MM.1S (cell line): Measurements from ENCODE around the gene PDF.

Source experiments
- DNase-seq: peaks from one replicate; pipeline ENCODE4 v3.0.0-alpha.2; 2015
- H2AFZ ChIP-seq: fragments of 300-600 bp; sonication (generic); 2 replicates; pipeline ENCODE4 v1.6.0; 2016; ENCODE audit warnings: antibody characterized with exemption, low read length
- H3F3A ChIP-seq: fragments of 300-600 bp; sonication (generic); 2 replicates; pipeline ENCODE4 v1.6.1; 2016; ENCODE audit warnings: mild to moderate bottlenecking, antibody characterized with exemption, low read length, moderate library complexity, mixed read lengths; ENCODE audit not compliant: insufficient read depth
- H3K27ac ChIP-seq: fragments of 300-600 bp; sonication (generic); 2 replicates; pipeline ENCODE4 v1.5.1; 2016; ENCODE audit warnings: mild to moderate bottlenecking, low read length
- H3K27me3 ChIP-seq: fragments of 300-600 bp; sonication (generic); replicated peaks from 2 replicates; pipeline ENCODE4 v1.6.0; 2016; ENCODE audit warnings: low read length; ENCODE audit not compliant: insufficient read depth
- H3K36me3 ChIP-seq: fragments of 300-600 bp; sonication (generic); replicated peaks from 2 replicates; pipeline ENCODE4 v1.6.1; 2016; ENCODE audit warnings: mild to moderate bottlenecking, low read length, mixed read lengths; ENCODE audit not compliant: insufficient read depth
- H3K4me1 ChIP-seq: fragments of 300-600 bp; sonication (generic); 2 replicates; pipeline ENCODE4 v1.6.1; 2016; ENCODE audit warnings: low read length, mixed read lengths
- H3K4me2 ChIP-seq: fragments of 300-600 bp; sonication (generic); 2 replicates; pipeline ENCODE4 v1.6.0; 2016; ENCODE audit warnings: low read depth, low read length
- H3K4me3 ChIP-seq: fragments of 300-600 bp; sonication (generic); 2 replicates; pipeline ENCODE4 v1.5.1; 2016; ENCODE audit warnings: low read length, mixed read lengths
- H3K79me2 ChIP-seq: fragments of 300-600 bp; sonication (generic); 2 replicates; pipeline ENCODE4 v1.6.1; 2016; ENCODE audit warnings: mixed run types, low read length, mixed read lengths
- H3K9ac ChIP-seq: fragments of 300-600 bp; sonication (generic); 2 replicates; pipeline ENCODE4 v1.6.1; 2016; ENCODE audit warnings: low read length, mixed read lengths
- H3K9me2 ChIP-seq: fragments of 300-600 bp; sonication (generic); replicated peaks from 2 replicates; pipeline ENCODE4 v1.6.1; 2016; ENCODE audit warnings: mild to moderate bottlenecking, low read length, mixed read lengths; ENCODE audit not compliant: insufficient read depth
- H3K9me3 ChIP-seq: fragments of 300-600 bp; sonication (generic); replicated peaks from 2 replicates; pipeline ENCODE4 v1.6.1; 2016; ENCODE audit warnings: mild to moderate bottlenecking, low read length, mixed read lengths; ENCODE audit not compliant: insufficient read depth
- H4K20me1 ChIP-seq: fragments of 300-600 bp; sonication (generic); 2 replicates; pipeline ENCODE4 v1.6.1; 2016; ENCODE audit warnings: mild to moderate bottlenecking, low read length, moderate library complexity, mixed read lengths; ENCODE audit not compliant: insufficient read depth
- EZH2 ChIP-seq: fragments of 300-600 bp; sonication (generic); optimal IDR thresholded peaks from 2 replicates; pipeline ENCODE3; 2017; ENCODE audit warnings: low read depth, mild to moderate bottlenecking, antibody characterized with exemption, low read length, mixed read lengths
- EZH2phosphoT487 ChIP-seq: fragments of 300-600 bp; sonication (generic); IDR thresholded peaks from 2 replicates; pipeline ENCODE4 v1.6.1; 2018; ENCODE audit warnings: antibody characterized with exemption, low read length
- TF ChIP-seq, protein P1 (sequence below): fragments of 300-600 bp; sonication (generic); IDR thresholded peaks from 2 replicates; pipeline ENCODE4 v1.5.1; 2016; ENCODE audit warnings: antibody characterized with exemption, low read length, mixed read lengths

PDF gene

GRCh38 chr16:69328854-69329316, 1.5 kb downstream of the PDF start:
- H3K27me3 ChIP-seq, result no peaks in the 10 kb centered on the region
- H3K27ac ChIP-seq, result no peak overlapping the region
- TF ChIP-seq EZH2phosphoT487 (no peak), EZH2 (no peak)
- TF ChIP-seq, protein P1, sequence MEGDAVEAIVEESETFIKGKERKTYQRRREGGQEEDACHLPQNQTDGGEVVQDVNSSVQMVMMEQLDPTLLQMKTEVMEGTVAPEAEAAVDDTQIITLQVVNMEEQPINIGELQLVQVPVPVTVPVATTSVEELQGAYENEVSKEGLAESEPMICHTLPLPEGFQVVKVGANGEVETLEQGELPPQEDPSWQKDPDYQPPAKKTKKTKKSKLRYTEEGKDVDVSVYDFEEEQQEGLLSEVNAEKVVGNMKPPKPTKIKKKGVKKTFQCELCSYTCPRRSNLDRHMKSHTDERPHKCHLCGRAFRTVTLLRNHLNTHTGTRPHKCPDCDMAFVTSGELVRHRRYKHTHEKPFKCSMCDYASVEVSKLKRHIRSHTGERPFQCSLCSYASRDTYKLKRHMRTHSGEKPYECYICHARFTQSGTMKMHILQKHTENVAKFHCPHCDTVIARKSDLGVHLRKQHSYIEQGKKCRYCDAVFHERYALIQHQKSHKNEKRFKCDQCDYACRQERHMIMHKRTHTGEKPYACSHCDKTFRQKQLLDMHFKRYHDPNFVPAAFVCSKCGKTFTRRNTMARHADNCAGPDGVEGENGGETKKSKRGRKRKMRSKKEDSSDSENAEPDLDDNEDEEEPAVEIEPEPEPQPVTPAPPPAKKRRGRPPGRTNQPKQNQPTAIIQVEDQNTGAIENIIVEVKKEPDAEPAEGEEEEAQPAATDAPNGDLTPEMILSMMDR, result no peak
- no peaks in the 10 kb centered on the region for H3K9me3 ChIP-seq
- H3F3A ChIP-seq, result peaks cover 9% of the 10 kb centered on the region
- H3K79me2 ChIP-seq, result peaks cover 62% of the 10 kb centered on the region
- H3K36me3 ChIP-seq, result peaks cover 14% of the 10 kb centered on the region
- no peak for DNase-seq
- peak overlapping the region; percentile 100 for H3K4me2 ChIP-seq
- no peak overlapping the region for H2AFZ ChIP-seq
- H3K4me1 ChIP-seq, result peaks cover 19% of the 10 kb centered on the region
- H3K9me2 ChIP-seq, result no peaks in the 10 kb centered on the region
- peak overlapping the region; percentile 69; the same call in 1 of the 2 replicates for H3K9ac ChIP-seq
- peak overlapping the region; percentile 92 for H3K4me3 ChIP-seq
- H4K20me1 ChIP-seq, result no peaks in the 10 kb centered on the region; the same call in 1 of the 2 replicates

DNA sequence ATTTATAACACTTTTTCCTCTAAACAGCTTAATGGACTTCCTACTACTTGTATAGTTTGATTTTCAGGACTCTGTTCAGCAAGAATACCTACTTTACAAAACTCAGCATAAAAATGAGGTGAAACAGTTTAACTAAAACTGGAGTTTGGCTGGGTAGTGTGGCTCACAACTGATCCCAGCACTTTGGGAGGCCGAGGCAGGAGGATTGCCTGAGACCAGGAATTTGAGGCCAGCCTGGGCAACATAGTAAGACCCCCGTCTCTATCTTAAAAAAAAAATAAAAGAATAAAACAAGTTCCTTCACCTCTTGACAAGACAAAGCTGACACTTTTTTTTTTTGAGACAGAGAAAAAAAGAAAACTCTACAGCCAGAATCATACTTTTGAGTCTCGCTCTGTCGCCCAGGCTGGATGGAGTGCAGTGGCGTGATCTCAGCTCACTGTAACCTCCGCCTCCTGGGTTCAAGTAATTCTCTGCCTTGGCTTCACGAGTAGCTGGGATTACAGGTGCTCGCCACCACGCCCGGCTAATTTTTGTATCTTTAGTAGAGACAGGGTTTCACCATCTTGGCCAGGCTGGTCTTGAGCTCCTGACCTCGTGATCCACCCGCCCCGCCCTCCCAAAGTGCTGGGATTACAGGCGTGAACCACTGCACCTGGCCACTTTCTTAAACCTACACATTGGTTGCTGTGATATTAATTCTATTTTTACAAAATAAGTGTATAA, 2.6 kb downstream of the PDF start:
- Histone ChIP-seq H2AFZ (no peak overlapping the region), H3K4me3 (no peak overlapping the region), H3K36me3 (peaks cover 14% of the 10 kb centered on the region), H3F3A (peaks cover 9% of the 10 kb centered on the region), H3K9me2 (no peaks in the 10 kb centered on the region), H3K4me1 (peaks cover 19% of the 10 kb centered on the region), H4K20me1 (no peaks in the 10 kb centered on the region; the same call in 1 of the 2 replicates), H3K9me3 (no peaks in the 10 kb centered on the region), H3K79me2 (peaks cover 72% of the 10 kb centered on the region), H3K4me2 (peak overlapping the region; percentile 100; the same call in 1 of the 2 replicates), H3K27ac (no peak overlapping the region), H3K9ac (no peak overlapping the region), H3K27me3 (no peaks in the 10 kb centered on the region)
- no peak for DNase-seq
- TF ChIP-seq EZH2 (no peak), EZH2phosphoT487 (no peak)
- TF ChIP-seq, protein P1, result no peak

DNA sequence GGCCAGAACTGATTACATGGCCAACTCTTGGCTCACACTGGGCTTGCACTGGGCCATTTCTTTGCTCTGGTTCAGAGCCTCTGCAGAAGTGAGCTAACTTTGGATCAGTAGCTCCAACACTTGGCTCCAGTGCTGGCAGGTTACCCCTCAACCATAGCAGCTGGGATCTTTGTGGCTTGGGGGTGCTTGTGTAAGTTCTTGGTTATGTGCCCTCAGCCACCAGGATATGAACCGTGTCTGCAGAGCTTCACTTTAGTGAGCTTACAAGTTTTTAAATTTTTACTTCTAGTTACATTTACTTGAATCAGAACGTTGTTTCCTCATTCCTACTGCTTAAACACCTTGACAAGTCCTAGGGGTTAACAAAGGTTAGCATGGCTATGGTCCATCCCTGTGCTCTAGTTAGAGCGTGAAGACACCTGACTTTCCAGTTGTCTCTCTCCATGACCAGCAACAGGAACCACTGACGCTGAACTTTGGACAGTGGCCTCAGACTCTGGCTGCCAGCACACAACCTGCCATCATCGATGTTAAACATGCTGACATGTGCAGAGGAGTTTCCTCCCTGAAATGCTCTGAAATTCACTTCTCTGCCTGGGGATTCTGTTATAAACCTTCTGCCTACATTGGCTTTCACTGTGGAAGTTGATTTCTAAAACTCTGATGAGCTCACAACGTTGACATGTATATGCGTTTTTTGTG, 4.1 kb downstream of the PDF start:
- H3K9ac ChIP-seq, result no peak overlapping the region
- TF ChIP-seq EZH2phosphoT487, result no peak
- no peak for TF ChIP-seq EZH2
- TF ChIP-seq, protein P1, result no peak
- no peaks in the 10 kb centered on the region for H3K9me2 ChIP-seq
- H3K4me3 ChIP-seq, result no peak overlapping the region
- peaks cover 19% of the 10 kb centered on the region for H3K4me1 ChIP-seq
- no peak overlapping the region; the same call in 1 of the 2 replicates for H3K4me2 ChIP-seq
- no peaks in the 10 kb centered on the region for H3K27me3 ChIP-seq
- H2AFZ ChIP-seq, result no peak overlapping the region
- H3K27ac ChIP-seq, result no peak overlapping the region
- peaks cover 10% of the 10 kb centered on the region for H3K36me3 ChIP-seq
- no peaks in the 10 kb centered on the region for H3K9me3 ChIP-seq
- no peaks in the 10 kb centered on the region; the same call in 1 of the 2 replicates for H4K20me1 ChIP-seq
- peaks cover 9% of the 10 kb centered on the region for H3F3A ChIP-seq
- no peak for DNase-seq
- H3K79me2 ChIP-seq, result peaks cover 82% of the 10 kb centered on the region
